ENCODE data around the gene NHERF1.

DNA sequence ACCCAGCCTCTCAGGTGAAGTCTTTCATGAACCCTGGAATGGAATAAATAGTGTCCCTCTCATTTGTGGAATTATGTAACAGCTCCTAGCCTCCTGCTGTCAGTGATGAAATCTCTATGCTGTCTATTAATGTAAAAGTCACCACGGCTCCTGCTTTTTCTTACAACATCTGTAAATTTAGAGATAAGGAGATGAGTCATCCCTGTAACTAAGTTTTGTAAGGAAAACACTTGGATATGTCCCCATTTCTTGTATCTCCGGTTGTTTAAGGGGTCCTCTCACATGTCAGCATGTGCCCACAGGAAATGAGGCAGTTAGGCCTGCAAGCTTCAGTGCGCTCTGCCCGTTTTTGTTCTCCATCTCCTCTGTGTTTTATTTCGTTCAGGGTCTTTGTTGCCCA, 30.5 kb downstream of the NHERF1 start:
- no peak for TF ChIP-seq EZH2phosphoT487 (IDR thresholded peaks at IDR 0.05; ENCODE audit: low read length)
- TF ChIP-seq, protein P1, sequence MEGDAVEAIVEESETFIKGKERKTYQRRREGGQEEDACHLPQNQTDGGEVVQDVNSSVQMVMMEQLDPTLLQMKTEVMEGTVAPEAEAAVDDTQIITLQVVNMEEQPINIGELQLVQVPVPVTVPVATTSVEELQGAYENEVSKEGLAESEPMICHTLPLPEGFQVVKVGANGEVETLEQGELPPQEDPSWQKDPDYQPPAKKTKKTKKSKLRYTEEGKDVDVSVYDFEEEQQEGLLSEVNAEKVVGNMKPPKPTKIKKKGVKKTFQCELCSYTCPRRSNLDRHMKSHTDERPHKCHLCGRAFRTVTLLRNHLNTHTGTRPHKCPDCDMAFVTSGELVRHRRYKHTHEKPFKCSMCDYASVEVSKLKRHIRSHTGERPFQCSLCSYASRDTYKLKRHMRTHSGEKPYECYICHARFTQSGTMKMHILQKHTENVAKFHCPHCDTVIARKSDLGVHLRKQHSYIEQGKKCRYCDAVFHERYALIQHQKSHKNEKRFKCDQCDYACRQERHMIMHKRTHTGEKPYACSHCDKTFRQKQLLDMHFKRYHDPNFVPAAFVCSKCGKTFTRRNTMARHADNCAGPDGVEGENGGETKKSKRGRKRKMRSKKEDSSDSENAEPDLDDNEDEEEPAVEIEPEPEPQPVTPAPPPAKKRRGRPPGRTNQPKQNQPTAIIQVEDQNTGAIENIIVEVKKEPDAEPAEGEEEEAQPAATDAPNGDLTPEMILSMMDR (IDR thresholded peaks at IDR 0.05; ENCODE audit: low read length), result no peak
